SK-N-SH (cell line): ENCODE measurements around the gene ZNF688. TPM values are rescaled to one million over a fixed set of nuclear protein-coding genes. Genes with fewer than 3 reads are reported as not detected.

Experiments used
- CTCF ChIA-PET: fragments of 300-600, 350-600 bp; formaldehyde crosslinking; extraction: SDS; loops from one replicate; lab custom pipeline; 2021; lab: Yijun Ruan, JAX
- POLR2A ChIA-PET: fragments of 350-600 bp; sonication (Branson Sonifier 250); formaldehyde crosslinking; extraction: SDS; loops from one replicate; lab custom pipeline; 2020; ENCODE audit warnings: antibody characterized with exemption, inconsistent platforms; lab: Yijun Ruan, JAX
- DNase-seq: peaks from one replicate; pipeline ENCODE4 v3.0.0; 2012
- H2AFZ ChIP-seq: fragments of 200-600 bp; sonication (generic); 2 replicates; pipeline ENCODE4 v1.8.1; 2016; ENCODE audit warnings: antibody characterized with exemption, mild to moderate bottlenecking, low read depth
- H3F3A ChIP-seq: fragments of 200-600 bp; sonication (generic); replicated peaks from 2 replicates; pipeline ENCODE3; 2016; ENCODE audit warnings: antibody characterized with exemption, mild to moderate bottlenecking; ENCODE audit not compliant: insufficient read depth
- H3K27ac ChIP-seq, 2 experiments: fragments of 200-500 bp in 1 of 2; fragments of 200-600 bp in 1 of 2; sonication (Bioruptor generic) in 1 of 2; sonication (generic), shearing (Covaris generic) in 1 of 2; 2 replicates each; pipeline versions ENCODE4 v1.5.1 to v1.6.1; 2014 to 2016; ENCODE audit warnings: low read depth in 2 of 2, inconsistent platforms in 1 of 2, low read length in 1 of 2, mild to moderate bottlenecking in 1 of 2, mixed read lengths in 1 of 2
- H3K27me3 ChIP-seq: fragments of 200-600 bp; sonication (generic), shearing (Covaris generic); 2 replicates; pipeline ENCODE4 v1.6.1; 2016; ENCODE audit warnings: mixed run types; ENCODE audit not compliant: insufficient read depth
- H3K36me3 ChIP-seq, 2 experiments: fragments of 200-500 bp in 1 of 2; fragments of 200-600 bp in 1 of 2; sonication (Bioruptor generic) in 1 of 2; sonication (generic) in 1 of 2; replicated peaks in 1 of 2; 2 replicates each; pipeline versions ENCODE3 to v1.5.1; 2014 to 2016; ENCODE audit warnings: low read length in 1 of 2, mild to moderate bottlenecking in 1 of 2; ENCODE audit not compliant: insufficient read depth in 2 of 2, control insufficient read depth in 1 of 2
- H3K4me1 ChIP-seq, 2 experiments: fragments of 200-500 bp in 1 of 2; fragments of 200-600 bp in 1 of 2; sonication (Bioruptor generic) in 1 of 2; sonication (generic), shearing (Covaris generic) in 1 of 2; 2 replicates each; pipeline versions ENCODE4 v1.5.1 to v1.6.1; 2014 to 2016; ENCODE audit warnings: low read depth in 1 of 2, low read length in 1 of 2, mixed run types in 1 of 2; ENCODE audit not compliant: insufficient read depth in 2 of 2, control insufficient read depth in 1 of 2
- H3K4me2 ChIP-seq: fragments of 200-600 bp; sonication (generic), shearing (Covaris generic); 2 replicates; pipeline ENCODE4 v1.6.1; 2017; ENCODE audit warnings: mixed run types
- H3K4me3 ChIP-seq, 2 experiments: fragments of 200-500 bp in 1 of 2; fragments of 200-600 bp in 1 of 2; sonication (Bioruptor generic) in 1 of 2; sonication (generic), shearing (Covaris generic) in 1 of 2; 2 replicates each; pipeline versions ENCODE4 v1.5.1 to v1.8.1; 2014 to 2016; ENCODE audit warnings: low read depth in 2 of 2, inconsistent platforms in 1 of 2, low read length in 1 of 2, mild to moderate bottlenecking in 1 of 2, mixed read lengths in 1 of 2, moderate library complexity in 1 of 2
- H3K79me2 ChIP-seq: fragments of 200-600 bp; sonication (generic); 2 replicates; pipeline ENCODE4 v1.8.1; 2017; ENCODE audit warnings: mild to moderate bottlenecking; ENCODE audit not compliant: insufficient read depth
- H3K9ac ChIP-seq: fragments of 200-600 bp; sonication (generic); 2 replicates; pipeline ENCODE4 v1.6.1; 2017; ENCODE audit warnings: mixed run types
- H3K9me2 ChIP-seq: fragments of 200-600 bp; sonication (generic); 2 replicates; pipeline ENCODE4 v1.6.1; 2017; ENCODE audit warnings: mixed run types
- H3K9me3 ChIP-seq: fragments of 200-600 bp; sonication (generic); 2 replicates; pipeline ENCODE4 v1.6.1; 2017; ENCODE audit warnings: mixed run types, mild to moderate bottlenecking, moderate library complexity
- H4K20me1 ChIP-seq: fragments of 200-600 bp; sonication (generic); 2 replicates; pipeline ENCODE4 v1.6.1; 2017; ENCODE audit warnings: mild to moderate bottlenecking, mixed run types; ENCODE audit not compliant: insufficient read depth
- CTCF ChIP-seq: fragments of 200-600 bp; sonication (generic); IDR thresholded peaks from 2 replicates; pipeline ENCODE4 v1.6.1; 2017; ENCODE audit warnings: antibody characterized with exemption, mild to moderate bottlenecking, moderate library complexity
- ELF1 ChIP-seq: IDR thresholded peaks from 2 replicates; pipeline ENCODE4 v1.4.0; 2012
- FOSL2 ChIP-seq: IDR thresholded peaks from 2 replicates; pipeline ENCODE4 v1.4.0; 2012; ENCODE audit warnings: low read depth, mild to moderate bottlenecking, moderate library complexity, borderline replicate concordance
- FOXM1 ChIP-seq: IDR thresholded peaks from 2 replicates; pipeline ENCODE4 v1.4.0; 2012; ENCODE audit warnings: low read depth, mild to moderate bottlenecking
- GABPA ChIP-seq: IDR thresholded peaks from 2 replicates; pipeline ENCODE4 v1.4.0; 2012; ENCODE audit warnings: low read depth, mild to moderate bottlenecking
- GATA2 ChIP-seq: sonication (generic); formaldehyde crosslinking; IDR thresholded peaks from 2 replicates; pipeline ENCODE4 v1.5.0; 2020; ENCODE audit warnings: mild to moderate bottlenecking, missing genetic modification reagents
- JUND ChIP-seq: IDR thresholded peaks from 2 replicates; pipeline ENCODE4 v1.4.0; 2012
- MEF2A ChIP-seq: IDR thresholded peaks from 2 replicates; pipeline ENCODE4 v1.4.0; 2012; ENCODE audit warnings: low read depth, borderline replicate concordance
- MXI1 ChIP-seq: IDR thresholded peaks from 2 replicates; pipeline ENCODE4 v1.6.1; 2012; ENCODE audit warnings: mild to moderate bottlenecking, low read depth, low read length, improper control_type of control experiment
- NFIC ChIP-seq: IDR thresholded peaks from 2 replicates; pipeline ENCODE4 v1.4.0; 2012; ENCODE audit warnings: borderline replicate concordance
- PBX3 ChIP-seq: IDR thresholded peaks from 2 replicates; pipeline ENCODE4; 2012
- RAD21 ChIP-seq: IDR thresholded peaks from 2 replicates; pipeline ENCODE4 v1.6.1; 2012; ENCODE audit warnings: mild to moderate bottlenecking, low read length
- RCOR1 ChIP-seq: fragments of 150-350 bp; IDR thresholded peaks from 2 replicates; pipeline ENCODE4 v1.6.1; 2017; ENCODE audit warnings: antibody characterized with exemption, low read length
- RFX5 ChIP-seq: IDR thresholded peaks from 2 replicates; pipeline ENCODE4 v1.6.1; 2012; ENCODE audit warnings: mild to moderate bottlenecking, improper control_type of control experiment, low read length
- RXRA ChIP-seq: IDR thresholded peaks from 2 replicates; pipeline ENCODE4 v1.4.0; 2012; ENCODE audit warnings: low read depth, mild to moderate bottlenecking, borderline replicate concordance
- SMC3 ChIP-seq: IDR thresholded peaks from 2 replicates; pipeline ENCODE4 v1.6.1; 2012; ENCODE audit warnings: low read depth, low read length, improper control_type of control experiment
- TCF12 ChIP-seq: IDR thresholded peaks from 2 replicates; pipeline ENCODE4 v1.4.0; 2012
- TEAD4 ChIP-seq: IDR thresholded peaks from 2 replicates; pipeline ENCODE4 v1.4.0; 2012; ENCODE audit warnings: mild to moderate bottlenecking, borderline replicate concordance; ENCODE audit not compliant: insufficient read depth
- USF1 ChIP-seq: IDR thresholded peaks from 2 replicates; pipeline ENCODE4 v1.4.0; 2012; ENCODE audit warnings: low read depth, borderline replicate concordance
- WGBS: methylation state at CpG from one replicate; pipeline ENCODE4 v1.1.6; 2017; ENCODE audit warnings: low lambda C conversion rate; 5-methylcytosine and 5-hydroxymethylcytosine counted together
- polyA plus RNA-seq, 3 experiments: library from polyadenylated mRNA; depleted of rRNA; stranded (reverse); fragments of >200 nt; gene quantifications; 2 replicates each; pipeline ENCODE4 v1.2.3, GENCODE V29; 2012
- TF ChIP-seq, protein P1 (sequence below): fragments of 150-350 bp; IDR thresholded peaks from 2 replicates; pipeline ENCODE4 v1.6.1; 2016; ENCODE audit warnings: mild to moderate bottlenecking, low read depth, low read length

Gene ZNF688
- polyA plus RNA-seq, 1 of the 3 experiments (the other 2 are of a cell fraction), result 13.4 TPM

- Histone ChIP-seq H3K9me3 (no peaks in the 10 kb centered on the region), H4K20me1 (no peaks in the 10 kb centered on the region), H3K9ac (no peak overlapping the region), H3K4me3 (no peak overlapping the region), H3K9me2 (no peaks in the 10 kb centered on the region), H2AFZ (no peak overlapping the region), H3K79me2 (no peaks in the 10 kb centered on the region), H3F3A (peaks cover 4% of the 10 kb centered on the region), H3K27me3 (no peaks in the 10 kb centered on the region), H3K4me1 (no peaks in the 10 kb centered on the region), H3K27ac (no peak overlapping the region), H3K4me2 (no peak overlapping the region), H3K36me3 (peaks cover 11 to 22% of the 10 kb centered on the region in 2 experiments)
- ChIA-PET POLR2A (interaction anchor here (0.7 kb wide), 1 partner anchor 12 kb away, joined by 4 read pairs; no protein-coding TSS in a partner anchor), CTCF (interaction anchor here (0.9 to 1.7 kb wide), 4 partner anchors 11 to 65 kb away, joined by 3 to 5 read pairs (median 4); no protein-coding TSS in a partner anchor)
- TF ChIP-seq FOXM1 (no peak), ELF1 (no peak), CTCF (no peak), MEF2A (no peak), TEAD4 (no peak), RAD21 (no peak), GATA2 (CRISPR knock-in tag) (no peak), NFIC (no peak), PBX3 (no peak), USF1 (no peak)
- DNase-seq, result no peak
- 83% methylated on average over 2 of the region's 2 CpGs for WGBS
Observed at GRCh38 chr16:30600929-30601328, 29.4 kb upstream of the ZNF688 start.

- no peaks in the 10 kb centered on the region for H3K9me3 ChIP-seq
- POLR2A ChIA-PET, result no interaction called here
- peaks cover 6% of the 10 kb centered on the region for H3F3A ChIP-seq
- no peak overlapping the region for H3K4me2 ChIP-seq
- no peaks in the 10 kb centered on the region for H3K9me2 ChIP-seq
- DNase-seq, result no peak
- no peak overlapping the region for H3K9ac ChIP-seq
- H2AFZ ChIP-seq, result no peak overlapping the region
- no peak overlapping the region for H3K4me3 ChIP-seq
- no peaks in the 10 kb centered on the region for H3K79me2 ChIP-seq
- H3K4me1 ChIP-seq, result no peaks in the 10 kb centered on the region
- WGBS, result 90% methylated on average over 3 of the region's 3 CpGs
- CTCF ChIA-PET, result interaction anchor here (0.9 to 1.7 kb wide), 5 partner anchors 12 to 65 kb away, joined by 3 to 5 read pairs (median 4); partner anchors contain the start of gene ZNF688
- no peaks in the 10 kb centered on the region for H4K20me1 ChIP-seq
- peaks cover 10 to 20% of the 10 kb centered on the region in 2 experiments for H3K36me3 ChIP-seq
- no peaks in the 10 kb centered on the region for H3K27me3 ChIP-seq
- no peak overlapping the region for H3K27ac ChIP-seq
- TF ChIP-seq USF1 (no peak), GATA2 (CRISPR knock-in tag) (no peak), RAD21 (no peak), RFX5 (no peak), RCOR1 (no peak), RXRA (no peak), ELF1 (no peak), CTCF (no peak), FOSL2 (no peak), SMC3 (no peak), TCF12 (no peak), TEAD4 (no peak), JUND (no peak), FOXM1 (no peak), NFIC (no peak), MXI1 (no peak), GABPA (no peak)
- TF ChIP-seq, protein P1, sequence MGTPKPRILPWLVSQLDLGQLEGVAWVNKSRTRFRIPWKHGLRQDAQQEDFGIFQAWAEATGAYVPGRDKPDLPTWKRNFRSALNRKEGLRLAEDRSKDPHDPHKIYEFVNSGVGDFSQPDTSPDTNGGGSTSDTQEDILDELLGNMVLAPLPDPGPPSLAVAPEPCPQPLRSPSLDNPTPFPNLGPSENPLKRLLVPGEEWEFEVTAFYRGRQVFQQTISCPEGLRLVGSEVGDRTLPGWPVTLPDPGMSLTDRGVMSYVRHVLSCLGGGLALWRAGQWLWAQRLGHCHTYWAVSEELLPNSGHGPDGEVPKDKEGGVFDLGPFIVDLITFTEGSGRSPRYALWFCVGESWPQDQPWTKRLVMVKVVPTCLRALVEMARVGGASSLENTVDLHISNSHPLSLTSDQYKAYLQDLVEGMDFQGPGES, result no peak
Observed at GRCh38 chr16:30600215-30600614, 28.7 kb upstream of the ZNF688 start.
